ENCODE data around the gene AACS.
"Not testable (repeated sequence)": the region's sequence is repeated elsewhere in the genome, so short reads cannot be mapped to it uniquely, and the experiment has no call there.

AACS gene

DNA sequence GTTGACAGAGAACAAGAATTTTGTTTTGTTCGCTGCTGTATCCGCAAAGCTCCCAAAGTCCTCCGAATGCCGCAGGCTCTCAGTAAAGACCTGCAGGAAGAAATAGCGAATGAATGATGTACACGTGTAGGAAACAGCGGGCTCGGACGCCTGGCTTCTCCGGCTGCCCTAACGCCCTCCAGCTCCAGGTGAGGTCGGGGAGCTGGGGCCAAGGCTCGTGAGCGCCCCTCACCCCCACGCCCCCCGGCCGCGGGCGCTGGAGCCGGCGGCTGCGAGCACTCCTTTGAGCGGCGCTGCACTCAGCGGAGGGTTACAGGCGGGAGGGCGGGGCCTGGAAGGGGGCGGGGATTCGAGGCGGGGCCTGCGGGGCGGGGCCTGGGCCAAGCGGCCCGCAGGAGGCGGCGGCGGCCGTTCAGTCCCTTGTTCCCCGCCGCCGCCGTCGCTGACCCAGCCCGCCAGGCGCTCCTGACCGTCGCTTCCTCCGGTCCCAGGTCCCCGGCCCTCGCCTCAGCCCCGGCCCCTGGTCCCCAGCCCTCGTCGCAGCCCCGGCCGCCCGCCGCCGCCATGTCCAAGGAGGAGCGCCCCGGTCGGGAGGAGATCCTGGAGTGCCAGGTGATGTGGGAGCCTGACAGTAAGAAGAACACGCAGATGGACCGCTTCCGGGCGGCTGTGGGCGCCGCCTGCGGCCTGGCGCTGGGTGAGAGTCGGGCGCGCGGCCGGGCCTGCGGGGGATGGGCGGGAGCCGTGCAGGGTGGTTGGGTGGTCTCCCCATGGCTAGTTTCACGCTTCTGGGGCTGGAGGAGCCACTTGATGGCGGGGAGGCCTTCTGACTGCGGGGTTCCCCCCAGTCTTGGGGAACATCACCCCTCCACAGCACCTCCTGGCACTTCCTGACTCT, at the start of gene AACS:
TSS of gene AACS (plus strand) at position 415 of the 898 bp plus-strand sequence. CDS start at position 565, 150 bp downstream.
- peak; percentile 70 to 75 for DNase-seq

GRCh38 chr12:125015680-125016310, 49.4 kb upstream of the AACS start:
- no peak for DNase-seq

DNA sequence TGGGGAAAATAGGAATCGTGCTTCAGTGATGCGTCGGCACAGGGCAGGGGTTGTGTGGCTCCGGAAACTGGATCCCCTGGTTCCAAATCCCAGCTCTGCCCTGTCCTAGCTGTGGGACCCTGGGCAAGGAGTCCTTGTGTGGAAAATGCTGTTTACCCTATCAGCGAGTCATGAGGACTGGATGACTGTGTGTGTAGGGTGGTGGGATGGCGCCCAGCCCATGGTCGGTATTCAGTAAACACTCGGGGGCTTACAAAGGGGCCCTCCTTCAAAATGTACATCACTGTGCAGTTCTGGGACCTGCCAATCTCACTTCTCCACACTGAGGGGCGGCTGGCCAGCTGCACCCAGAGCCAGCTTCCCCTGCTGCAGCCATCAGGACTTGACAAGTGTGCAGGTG, 47.4 kb upstream of the AACS start:
- no peak for DNase-seq

DNA sequence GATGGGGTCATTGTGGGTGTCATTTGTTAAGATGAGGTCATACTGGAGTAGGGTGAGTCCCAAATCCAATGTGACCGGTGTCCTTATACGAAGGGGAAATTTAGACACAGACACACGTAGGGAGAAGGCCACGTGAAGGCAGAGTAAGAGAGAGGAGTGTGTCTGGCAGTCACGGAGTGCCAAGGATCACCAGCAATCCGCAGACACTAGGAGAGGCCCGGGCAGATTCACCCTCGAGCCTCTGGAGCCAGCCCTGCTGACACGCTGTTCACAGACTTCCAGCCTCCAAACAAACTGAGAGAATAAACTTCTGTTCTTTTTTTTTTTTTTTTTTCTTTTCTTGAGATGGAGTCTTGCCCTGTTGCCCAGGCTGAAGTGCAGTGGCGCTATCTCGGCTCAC, 46.9 kb upstream of the AACS start:
- DNase-seq, result no peak

DNA sequence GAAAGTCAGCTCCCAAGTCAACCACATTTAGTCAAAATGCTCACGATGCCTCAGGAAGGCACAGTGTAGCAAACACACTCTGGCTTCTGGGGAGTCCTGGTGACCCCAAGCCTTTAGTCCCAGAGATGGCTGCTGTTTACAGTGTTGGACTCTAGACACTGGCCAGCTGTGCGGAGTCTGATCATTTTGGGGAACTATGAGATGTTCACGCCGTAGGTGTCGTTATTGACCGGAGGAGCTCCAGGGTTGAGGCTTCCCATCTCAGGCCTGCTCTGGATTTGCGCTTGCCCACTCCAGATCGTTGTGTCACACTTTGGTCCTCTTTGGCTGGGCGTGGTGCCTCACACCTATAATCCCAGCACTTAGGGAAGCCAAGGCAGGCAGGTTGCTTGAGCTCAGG, 44.1 kb upstream of the AACS start:
- DNase-seq, result no peak

DNA sequence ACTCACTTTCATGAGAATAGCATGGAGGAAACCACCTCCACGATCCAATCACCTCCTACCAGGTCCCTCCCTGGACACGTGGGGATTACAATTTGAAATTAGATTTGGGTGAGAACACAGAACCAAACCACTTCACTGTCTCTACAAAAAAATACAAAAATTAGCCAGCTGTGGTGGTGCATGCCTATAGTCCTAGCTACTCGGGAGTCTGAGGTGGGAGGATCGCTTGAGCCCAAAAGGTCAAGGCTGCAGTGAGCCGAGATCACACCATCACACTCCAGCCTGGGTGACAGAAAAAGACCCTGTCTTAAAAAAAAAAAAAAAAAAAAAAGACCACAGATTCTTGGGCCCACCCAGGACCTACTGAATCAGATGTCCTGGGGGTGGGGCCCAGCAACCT, 43.5 kb upstream of the AACS start:
- DNase-seq, result no peak

- DNase-seq, result no peak
Measured at GRCh38 chr12:125023065-125023464, 42.2 kb upstream of the AACS start.

DNA sequence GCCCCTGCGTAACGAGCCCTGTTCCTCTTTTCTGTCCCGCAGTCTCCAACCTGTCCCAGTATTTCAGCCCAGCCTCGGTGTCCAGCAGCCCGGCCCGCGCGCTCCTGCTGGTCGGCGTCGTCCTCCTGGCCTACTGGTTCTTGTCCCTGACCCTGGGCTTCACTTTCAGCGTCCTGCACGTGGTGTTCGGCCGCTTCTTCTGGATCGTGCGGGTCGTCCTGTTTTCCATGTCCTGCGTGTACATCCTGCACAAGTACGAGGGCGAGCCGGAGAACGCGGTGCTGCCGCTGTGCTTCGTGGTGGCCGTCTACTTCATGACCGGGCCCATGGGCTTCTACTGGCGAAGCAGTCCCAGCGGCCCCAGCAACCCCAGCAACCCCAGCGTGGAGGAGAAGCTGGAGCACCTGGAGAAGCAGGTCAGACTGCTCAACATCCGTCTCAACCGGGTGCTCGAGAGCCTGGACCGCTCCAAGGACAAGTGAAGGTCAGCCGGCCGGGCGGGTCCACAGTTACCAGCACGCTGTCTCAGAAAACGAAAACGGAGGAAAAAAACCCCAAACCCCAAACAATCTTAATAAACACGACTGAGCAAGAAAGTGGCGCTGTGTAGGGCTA, 40.2 kb upstream of the AACS start:
- no peak for DNase-seq

GRCh38 chr12:125025606-125026235, 39.5 kb upstream of the AACS start:
- no peak for DNase-seq

DNA sequence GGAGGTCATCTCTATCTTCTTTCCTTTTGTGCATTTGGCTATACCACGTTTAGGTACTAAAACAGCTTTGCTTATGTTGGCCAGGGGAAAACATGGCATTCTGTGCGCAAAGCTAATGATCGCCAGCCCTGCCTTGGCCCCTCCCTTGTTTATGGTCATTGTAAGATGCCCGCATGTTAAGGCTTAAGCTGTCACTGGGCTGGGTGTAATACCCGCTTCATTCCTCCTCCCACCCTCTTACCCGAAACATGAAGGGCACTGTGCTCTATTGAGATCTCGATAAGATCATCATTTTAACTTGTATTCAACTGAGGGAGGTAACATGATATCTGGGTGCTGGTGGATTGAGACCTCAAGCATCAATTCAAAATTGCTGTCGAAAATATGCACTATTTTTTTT, 37.1 kb upstream of the AACS start:
- no peak for DNase-seq

DNA sequence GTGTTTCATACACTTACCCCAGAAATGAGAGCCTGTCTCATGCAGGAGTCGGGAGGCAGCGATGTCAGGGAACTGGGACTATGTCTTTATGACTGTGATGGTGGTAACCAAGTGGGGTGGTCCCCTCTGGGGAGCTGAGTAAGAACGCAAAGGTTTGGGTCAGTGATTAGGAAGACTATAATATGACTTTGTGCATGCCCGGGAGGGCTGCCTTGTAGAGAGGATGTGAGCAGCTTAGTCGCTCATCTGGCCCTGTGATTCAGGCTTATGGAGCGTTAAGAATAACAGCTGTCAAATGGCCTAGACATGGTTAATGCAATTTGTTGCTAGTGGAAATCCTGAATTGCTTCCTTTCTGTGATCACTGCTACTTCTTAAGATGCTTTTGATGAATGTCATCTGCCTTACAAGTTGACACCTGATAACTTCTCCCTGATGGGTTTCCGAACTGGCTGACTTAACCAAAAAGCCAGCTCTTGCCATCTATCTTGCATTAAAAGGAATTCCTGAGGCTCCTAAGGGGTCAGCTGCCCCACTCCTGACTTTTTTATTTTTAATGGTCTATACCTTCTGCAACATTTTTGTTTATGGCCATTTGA, 35.4 kb upstream of the AACS start:
- DNase-seq, result no peak

DNA sequence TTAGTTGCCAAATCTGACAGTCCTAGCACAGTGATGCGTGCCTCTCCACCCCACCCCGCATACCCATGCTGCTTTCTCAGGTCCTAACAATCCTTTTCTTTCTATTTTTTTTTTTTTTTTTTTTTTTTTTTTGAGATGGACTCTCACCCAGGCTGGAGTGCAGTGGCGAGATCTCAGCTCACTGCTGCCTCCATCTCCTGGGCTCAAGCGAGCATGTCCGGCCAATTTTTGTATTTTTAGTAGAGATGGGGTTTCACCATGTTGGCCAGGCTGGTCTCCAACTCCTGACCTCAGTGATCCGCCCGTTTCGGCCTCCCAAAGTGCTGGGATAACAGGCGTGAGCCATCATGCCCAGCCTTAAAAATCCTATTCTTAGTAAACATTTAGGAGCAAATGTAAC, 33.8 kb upstream of the AACS start:
- DNase-seq, result not testable (repeated sequence)

DNA sequence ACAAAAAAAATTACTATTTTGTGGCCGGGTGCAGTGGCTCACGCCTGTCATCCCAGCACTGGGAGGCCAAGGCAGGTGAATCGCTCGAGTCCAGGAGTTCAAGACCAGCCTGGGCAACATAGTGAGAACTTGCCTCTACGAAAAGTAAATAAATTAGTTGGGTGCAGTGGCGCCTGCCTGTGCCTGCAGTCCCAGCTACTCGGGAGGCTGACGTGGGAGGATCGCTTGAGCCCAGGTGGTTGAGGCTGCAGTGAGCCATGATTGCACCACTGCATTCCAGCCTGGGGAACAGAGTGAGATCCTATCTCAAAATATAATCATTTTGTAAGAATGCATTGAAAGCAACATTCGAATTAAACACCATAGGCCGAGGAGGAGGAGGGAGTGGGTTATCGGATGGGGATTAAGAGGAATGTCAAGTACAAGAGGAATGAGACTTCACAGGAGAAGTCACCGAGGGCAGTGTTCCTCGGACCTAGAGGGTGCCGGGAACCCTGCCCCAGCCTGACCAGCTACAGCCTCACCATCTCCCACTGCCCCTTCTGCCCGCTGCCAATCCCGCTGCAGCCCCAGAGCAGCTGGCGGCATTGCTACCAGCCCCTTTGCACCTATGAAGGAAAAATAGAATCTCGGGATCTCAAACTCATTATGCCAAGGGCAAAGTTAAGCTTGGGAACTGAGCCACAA, 32.6 kb upstream of the AACS start:
- no peak for DNase-seq

DNA sequence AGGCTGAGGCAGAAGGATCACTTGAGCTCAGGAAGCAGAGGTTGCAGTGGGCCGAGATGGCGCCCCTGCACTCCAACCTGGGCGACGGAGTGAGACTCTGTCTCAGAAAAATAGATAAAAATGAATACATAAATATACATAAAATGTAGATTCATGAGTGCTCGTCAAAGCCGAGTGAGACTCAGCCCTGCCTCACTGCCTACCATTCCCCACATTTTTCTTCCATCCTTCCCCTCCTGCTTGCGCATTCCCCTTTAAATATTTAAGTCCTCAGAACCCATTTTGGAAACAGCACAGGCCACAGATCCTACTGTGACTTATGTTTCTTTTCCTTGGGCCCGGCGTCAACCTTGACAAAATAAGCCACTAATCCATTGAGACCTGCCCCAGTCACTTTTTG, 31.9 kb upstream of the AACS start:
- no peak for DNase-seq

DNA sequence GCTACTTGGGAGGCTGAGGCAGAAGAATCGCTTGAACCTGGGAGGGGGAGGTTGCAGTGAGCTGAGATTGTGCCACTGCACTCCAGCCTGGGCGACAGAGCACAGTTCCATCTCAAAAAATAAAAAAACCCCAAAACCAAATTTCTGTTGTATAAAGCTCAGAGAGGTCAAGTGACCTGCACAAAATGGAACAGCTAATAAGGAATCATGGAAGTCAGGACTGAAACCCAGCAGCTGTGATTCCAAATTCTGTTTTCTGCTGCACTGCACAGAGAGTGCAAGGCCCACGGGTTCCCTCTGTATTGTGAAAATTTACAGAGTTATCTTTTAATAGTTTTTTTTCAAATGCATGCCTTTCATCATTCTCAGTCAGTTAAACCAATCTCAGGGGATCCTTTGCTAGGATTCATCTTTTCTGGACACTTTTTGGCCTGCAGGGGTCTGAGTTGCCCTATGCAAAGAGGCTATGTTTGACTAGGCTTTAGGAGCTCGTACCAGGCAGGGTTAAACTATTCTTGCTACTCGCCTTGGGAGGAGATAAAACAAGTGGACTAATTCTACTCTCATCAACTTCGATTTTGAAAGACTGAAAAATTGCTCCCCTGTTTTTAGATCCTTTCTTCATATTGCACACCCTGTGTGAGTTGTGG, 26.1 kb upstream of the AACS start:
- no peak for DNase-seq

GRCh38 chr12:125049093-125049458, 16.2 kb upstream of the AACS start:
- DNase-seq, result no peak

DNA sequence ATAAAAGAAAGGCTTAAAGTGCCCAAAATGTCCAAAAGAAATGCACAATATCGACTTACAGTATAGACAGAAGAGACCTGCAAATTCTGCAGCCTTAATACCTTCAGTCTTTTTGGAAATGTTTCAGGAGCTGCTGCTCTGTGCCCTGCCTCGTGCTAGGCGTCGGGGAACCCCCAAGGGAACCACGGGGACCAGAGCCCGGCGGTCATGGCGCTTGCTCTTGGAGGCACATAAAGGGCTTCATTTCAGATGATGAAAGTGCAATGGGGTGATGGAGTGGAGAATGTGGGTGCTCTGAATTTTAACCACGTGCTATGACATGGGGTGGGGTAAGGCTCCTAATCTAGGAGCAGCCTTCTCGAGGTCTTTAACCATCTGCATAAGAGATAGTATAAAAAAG, 14.8 kb upstream of the AACS start:
- no peak for DNase-seq

DNA sequence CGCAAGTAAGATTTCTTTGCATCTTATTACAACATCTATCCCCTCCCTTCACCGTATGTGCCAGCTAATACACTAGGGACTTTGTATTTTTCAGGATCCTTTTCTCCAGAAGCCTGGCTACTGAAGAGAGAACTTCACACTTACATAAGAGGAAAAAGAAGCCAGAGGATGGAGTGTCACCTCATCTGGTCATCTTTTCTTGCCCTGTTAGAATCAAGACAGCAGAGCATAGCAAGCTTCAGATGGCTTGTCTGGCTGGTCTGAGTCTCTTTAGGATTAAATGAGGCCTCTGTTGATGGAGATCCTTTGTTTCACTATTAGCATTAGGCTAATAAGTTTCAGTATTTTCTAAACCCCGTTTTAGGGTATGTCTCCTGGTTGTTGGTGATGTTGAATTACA, 14.4 kb upstream of the AACS start:
- DNase-seq, result no peak

DNA sequence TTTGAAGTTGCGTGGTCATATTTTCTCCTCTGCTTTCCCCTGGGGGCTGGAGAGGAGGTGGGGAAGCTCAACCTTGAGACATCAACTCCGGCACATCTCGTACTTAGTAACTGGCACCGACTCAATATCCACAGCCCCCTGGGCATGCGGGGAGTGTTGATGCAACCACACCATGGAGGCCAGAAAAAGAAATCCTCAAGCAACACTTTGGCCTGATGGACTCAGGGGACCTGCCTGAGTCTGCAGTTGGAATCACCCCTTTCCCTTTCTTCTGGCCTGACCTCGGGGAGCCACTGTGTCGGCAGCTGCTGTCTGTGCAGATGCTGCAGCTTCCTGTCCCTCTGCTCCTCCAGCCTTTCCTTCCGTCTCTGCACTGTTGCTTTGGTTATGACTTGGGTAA, 11.4 kb upstream of the AACS start:
- DNase-seq, result no peak

DNA sequence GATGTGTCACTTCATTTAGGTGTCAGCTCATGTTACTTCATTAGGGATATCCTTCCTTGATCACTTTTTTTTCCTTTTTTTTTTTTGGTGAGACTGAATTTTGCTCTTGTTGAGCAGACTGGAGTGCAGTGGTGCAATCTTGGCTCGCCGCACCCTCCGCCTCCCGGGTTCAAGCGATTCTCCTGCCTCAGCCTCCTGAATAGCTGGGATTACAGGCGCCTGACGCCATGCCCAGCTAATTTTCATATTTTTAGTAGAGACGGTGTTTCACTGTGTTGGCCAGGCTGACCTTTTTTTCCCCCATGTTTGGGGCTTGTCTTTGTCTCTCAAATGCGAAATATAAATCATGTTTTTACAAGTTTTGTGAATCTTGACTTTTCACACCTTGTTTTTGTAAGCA, 9.6 kb upstream of the AACS start:
- DNase-seq, result no peak

GRCh38 chr12:125056306-125056705, 8.9 kb upstream of the AACS start:
- no peak for DNase-seq

- no peak for DNase-seq
Measured at GRCh38 chr12:125057708-125058107, 7.5 kb upstream of the AACS start.
